Natural killer cell (primary cell): ENCODE data around the gene RALGPS1. TPM values are rescaled to one million over a fixed set of nuclear protein-coding genes. Genes with fewer than 3 reads are reported as not detected.
A peak's percentile ranks its signal among the peaks of the same experiment; 100 is the strongest.

Experiments used
- ATAC-seq, 3 donors: fragments of 150-1000 bp in 2 of 3; fragments of 200-7000 bp in 1 of 3; cut with Tn5 transposase; 1 replicate in 1 of 3; 2 replicates in 2 of 3; pipeline ENCODE4 v1.10.0; 2021; ENCODE audit warnings: mild to moderate bottlenecking in 2 of 3, moderate library complexity in 2 of 3
- DNase-seq, 2 donors: peaks; one replicate each; pipeline versions ENCODE4 v3.0.0 to v3.0.0-alpha.2; 2013 to 2021; ENCODE audit warnings: mixed read lengths in 1 of 2
- H3K27ac ChIP-seq: one replicate; pipeline ENCODE4 v1.5.1; 2013; ENCODE audit warnings: mild to moderate bottlenecking, low read length
- H3K27me3 ChIP-seq: one replicate; pipeline ENCODE4 v1.6.1; 2013; ENCODE audit warnings: low read length; ENCODE audit not compliant: control insufficient read depth, insufficient read depth
- H3K36me3 ChIP-seq: one replicate; pipeline ENCODE4 v1.6.1; 2013; ENCODE audit warnings: low read length; ENCODE audit not compliant: control insufficient read depth, insufficient read depth
- H3K4me1 ChIP-seq: one replicate; pipeline ENCODE4 v1.6.1; 2013; ENCODE audit warnings: low read length; ENCODE audit not compliant: control insufficient read depth, insufficient read depth
- H3K4me3 ChIP-seq: one replicate; pipeline ENCODE4 v1.5.1; 2013; ENCODE audit warnings: low read length
- H3K9me3 ChIP-seq: one replicate; pipeline ENCODE4 v1.6.1; 2013; ENCODE audit warnings: low read length; ENCODE audit not compliant: control insufficient read depth, insufficient read depth
- H3K27ac Mint-ChIP-seq, 2 donors: one replicate each; pipeline ENCODE4 v1.8.0; 2022; ENCODE audit warnings: mild to moderate bottlenecking in 2 of 2, mixed read lengths in 2 of 2, moderate library complexity in 1 of 2
- H3K27me3 Mint-ChIP-seq, 2 donors: one replicate each; pipeline ENCODE4 v1.8.0; 2022; ENCODE audit warnings: low read depth in 2 of 2, mixed read lengths in 2 of 2
- H3K36me3 Mint-ChIP-seq: one replicate; pipeline ENCODE4 v1.8.0; 2022; ENCODE audit warnings: mixed read lengths
- H3K4me1 Mint-ChIP-seq, 2 donors: one replicate each; pipeline ENCODE4 v1.8.0; 2022; ENCODE audit warnings: mixed read lengths in 2 of 2
- H3K4me3 Mint-ChIP-seq: one replicate; pipeline ENCODE4 v1.8.0; 2022; ENCODE audit warnings: mild to moderate bottlenecking, moderate library complexity, mixed read lengths
- H3K9me3 Mint-ChIP-seq, 2 donors: one replicate each; pipeline ENCODE4 v1.8.0; 2022; ENCODE audit warnings: mixed read lengths in 2 of 2
- WGBS: methylation state at CpG from one replicate; pipeline ENCODE4 v1.1.7; 2013; ENCODE audit warnings: missing lambda C conversion rate; ENCODE audit not compliant: insufficient coverage; 5-methylcytosine and 5-hydroxymethylcytosine counted together
- intact Hi-C: fragments of 100-400 bp; cut with micrococcal nuclease; formaldehyde crosslinking; loops from one replicate; pipeline ENCODE4 v1.14.2; 2022
- total RNA-seq, 4 donors: library from RNA; stranded (reverse); fragments of 120-200 nt in 1 of 4; gene quantifications; one replicate each; pipeline versions ENCODE4 v1.2.3 to v1.2.4, GENCODE V29; 2013 to 2022
- TF ChIP-seq, protein P1 (sequence below): fragments of 200-600 bp; IDR thresholded peaks from one replicate; pipeline ENCODE4 v1.8.0; 2022; ENCODE audit warnings: antibody characterized with exemption

RALGPS1 gene
- total RNA-seq, 3 donors from 2014 or later (not counting 1 experiment from before 2014, with no cell fraction given) = 11.9 to 21.2 (median 13.2) TPM

DNA sequence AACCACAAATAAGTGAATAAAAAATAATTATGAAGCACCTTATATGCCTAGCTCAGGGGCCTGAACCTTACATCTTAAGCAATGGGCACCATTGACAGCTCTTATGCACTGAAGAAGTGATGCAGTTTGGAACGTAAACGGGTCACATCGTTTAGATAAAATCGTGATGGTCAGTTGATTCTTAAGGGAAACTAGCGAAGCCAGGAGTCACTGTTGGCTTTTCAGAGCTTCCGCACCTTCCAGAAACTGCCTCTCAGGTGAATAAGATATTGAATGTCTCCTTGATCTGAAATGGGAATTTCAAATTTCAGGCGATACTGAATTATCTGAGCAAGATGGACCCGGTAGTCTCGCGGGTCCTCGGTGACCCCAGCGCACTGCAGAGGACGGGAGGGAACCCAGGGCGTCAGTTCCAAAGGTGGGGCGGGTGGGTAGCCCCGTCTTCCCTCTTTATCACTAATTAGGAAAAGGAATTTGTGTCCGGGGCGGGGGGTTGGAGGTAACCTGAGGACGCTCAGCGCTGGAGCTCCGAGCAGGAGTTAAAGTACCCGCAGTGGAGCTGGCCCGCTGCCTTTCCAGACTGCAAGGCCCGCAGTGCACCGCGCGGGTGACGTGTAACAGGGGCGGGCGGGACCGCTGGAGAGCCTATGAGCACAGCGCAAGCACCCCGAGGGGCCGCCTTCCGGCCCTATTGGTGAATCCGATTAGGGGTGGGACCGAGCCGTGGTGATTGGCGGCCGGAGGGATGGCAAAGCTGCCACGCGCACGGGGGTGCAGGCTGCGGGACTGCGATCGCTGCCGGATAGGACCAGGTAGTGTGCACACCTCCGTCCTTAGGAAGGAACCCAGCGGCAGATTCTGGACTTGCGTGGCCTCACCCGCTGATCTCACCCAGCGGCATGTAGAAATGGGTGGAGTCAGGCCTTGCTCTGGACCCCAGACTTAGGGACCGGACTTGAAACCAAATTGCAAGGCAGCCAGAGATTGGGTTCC lies 330.3 kb downstream of the RALGPS1 start:
- 13% methylated on average over 53 of the region's 53 CpGs for WGBS
- no peaks in the 10 kb centered on the region for H3K36me3 Mint-ChIP-seq
- H3K36me3 ChIP-seq = no peaks in the 10 kb centered on the region
- intact Hi-C loops = loop anchor here (1.0 kb wide), 1 partner anchor 21 kb away; no protein-coding TSS in a partner anchor
- peaks cover 3 to 4% of the 10 kb centered on the region in 2 donors for H3K27me3 Mint-ChIP-seq
- peaks cover 10% of the 10 kb centered on the region for H3K4me1 ChIP-seq
- peak; percentile 100 for ATAC-seq
- H3K27ac ChIP-seq = no peak overlapping the region
- H3K27ac Mint-ChIP-seq = peak overlapping the region; percentile 22 to 78
- no peaks in the 10 kb centered on the region for H3K9me3 Mint-ChIP-seq
- no peaks in the 10 kb centered on the region for H3K27me3 ChIP-seq
- peaks cover 5 to 8% of the 10 kb centered on the region in 2 donors for H3K4me1 Mint-ChIP-seq
- H3K4me3 ChIP-seq = peak overlapping the region; percentile 53
- peak; percentile 92 to 95 for DNase-seq
- TF ChIP-seq, protein P1, sequence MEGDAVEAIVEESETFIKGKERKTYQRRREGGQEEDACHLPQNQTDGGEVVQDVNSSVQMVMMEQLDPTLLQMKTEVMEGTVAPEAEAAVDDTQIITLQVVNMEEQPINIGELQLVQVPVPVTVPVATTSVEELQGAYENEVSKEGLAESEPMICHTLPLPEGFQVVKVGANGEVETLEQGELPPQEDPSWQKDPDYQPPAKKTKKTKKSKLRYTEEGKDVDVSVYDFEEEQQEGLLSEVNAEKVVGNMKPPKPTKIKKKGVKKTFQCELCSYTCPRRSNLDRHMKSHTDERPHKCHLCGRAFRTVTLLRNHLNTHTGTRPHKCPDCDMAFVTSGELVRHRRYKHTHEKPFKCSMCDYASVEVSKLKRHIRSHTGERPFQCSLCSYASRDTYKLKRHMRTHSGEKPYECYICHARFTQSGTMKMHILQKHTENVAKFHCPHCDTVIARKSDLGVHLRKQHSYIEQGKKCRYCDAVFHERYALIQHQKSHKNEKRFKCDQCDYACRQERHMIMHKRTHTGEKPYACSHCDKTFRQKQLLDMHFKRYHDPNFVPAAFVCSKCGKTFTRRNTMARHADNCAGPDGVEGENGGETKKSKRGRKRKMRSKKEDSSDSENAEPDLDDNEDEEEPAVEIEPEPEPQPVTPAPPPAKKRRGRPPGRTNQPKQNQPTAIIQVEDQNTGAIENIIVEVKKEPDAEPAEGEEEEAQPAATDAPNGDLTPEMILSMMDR = no peak
- peak overlapping the region; percentile 87 for H3K4me3 Mint-ChIP-seq
- H3K9me3 ChIP-seq = no peaks in the 10 kb centered on the region

DNA sequence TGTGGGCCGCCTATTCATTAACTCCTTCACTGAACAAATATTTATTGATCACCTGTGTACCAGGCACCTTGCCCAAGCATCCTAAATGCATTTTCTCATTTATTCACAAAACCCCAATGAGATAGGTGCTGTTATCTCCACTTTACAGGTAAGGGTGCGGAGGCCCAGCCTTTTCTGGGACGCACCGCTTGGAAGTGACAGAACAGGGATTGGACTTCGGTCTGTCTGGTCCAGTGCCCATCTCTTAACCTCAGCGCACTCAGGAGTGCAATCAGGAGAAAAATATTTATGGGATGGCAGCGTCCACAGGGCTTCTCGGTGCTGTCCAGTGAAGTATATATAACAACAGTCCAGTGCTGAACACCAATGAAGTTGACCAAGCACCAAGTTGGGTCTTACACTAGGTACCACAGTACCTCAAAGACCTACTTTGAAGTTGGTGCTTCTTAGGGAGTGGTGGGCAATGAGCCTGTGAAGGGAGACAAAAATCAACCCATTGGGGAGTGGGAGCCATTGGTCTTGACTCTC lies 331.1 kb downstream of the RALGPS1 start:
- no peak for DNase-seq
- Histone ChIP-seq H3K4me1 (peaks cover 10% of the 10 kb centered on the region), H3K9me3 (no peaks in the 10 kb centered on the region), H3K36me3 (no peaks in the 10 kb centered on the region), H3K4me3 (peak overlapping the region; percentile 53), H3K27ac (no peak overlapping the region), H3K27me3 (no peaks in the 10 kb centered on the region)
- TF ChIP-seq, protein P1 = no peak
- peaks cover 5 to 8% of the 10 kb centered on the region in 2 donors for H3K4me1 Mint-ChIP-seq
- ATAC-seq = no peak
- 83% methylated on average over 8 of the region's 8 CpGs for WGBS
- no peak overlapping the region for H3K27ac Mint-ChIP-seq
- H3K4me3 Mint-ChIP-seq = peak overlapping the region; percentile 87
- intact Hi-C loops = loop anchor here (1.0 kb wide), 1 partner anchor 21 kb away; no protein-coding TSS in a partner anchor
- peaks cover 7 to 10% of the 10 kb centered on the region in 2 donors for H3K27me3 Mint-ChIP-seq
- no peaks in the 10 kb centered on the region for H3K9me3 Mint-ChIP-seq
- no peaks in the 10 kb centered on the region for H3K36me3 Mint-ChIP-seq

DNA sequence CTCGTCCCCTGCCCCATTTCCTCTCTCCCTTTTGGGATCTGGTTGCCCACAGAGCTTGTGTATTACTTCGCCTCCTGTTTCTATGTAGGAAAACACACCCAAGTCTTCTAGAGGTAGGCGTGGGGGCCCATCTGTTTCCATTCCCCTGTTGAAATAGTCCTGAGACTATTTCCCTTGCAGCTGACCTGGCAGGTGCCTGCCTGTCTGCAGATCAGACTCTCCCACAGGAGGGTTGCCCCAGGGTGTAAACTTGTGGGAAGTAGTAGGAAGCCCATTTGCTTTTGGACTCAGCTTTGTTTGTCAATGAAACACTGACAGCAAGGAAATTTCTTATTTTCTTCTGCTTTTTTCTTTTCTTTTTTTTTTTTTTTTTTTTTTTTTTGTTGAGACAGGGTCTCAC lies 333.7 kb downstream of the RALGPS1 start:
- Mint-ChIP-seq H3K4me3 (no peak overlapping the region), H3K9me3 (no peaks in the 10 kb centered on the region), H3K27ac (no peak overlapping the region), H3K4me1 (peaks cover 5 to 8% of the 10 kb centered on the region in 2 donors), H3K36me3 (no peaks in the 10 kb centered on the region), H3K27me3 (peaks cover 12 to 25% of the 10 kb centered on the region in 2 donors)
- TF ChIP-seq, protein P1 = no peak
- H3K9me3 ChIP-seq = no peaks in the 10 kb centered on the region
- H3K36me3 ChIP-seq = no peaks in the 10 kb centered on the region
- peaks cover 10% of the 10 kb centered on the region for H3K4me1 ChIP-seq
- DNase-seq (no peak), ATAC-seq (no peak)
- intact Hi-C loops = no loop called here
- H3K27me3 ChIP-seq = peaks cover 2% of the 10 kb centered on the region
- WGBS = 93% methylated on average over 3 of the region's 3 CpGs
- H3K27ac ChIP-seq = no peak overlapping the region
- no peak overlapping the region for H3K4me3 ChIP-seq
